Activated T-helper 9 cell treated with anti-CD3 and anti-CD28 coated beads, Interleukin-2, amount 50 U/mL, for 16 hours (primary cell): Measurements from ENCODE around the gene ATP6V0B.

ENCODE experiments used
- DNase-seq: peaks from one replicate; pipeline ENCODE4 v3.0.0-alpha.2; 2020; ENCODE audit warnings: low read depth

ATP6V0B gene

DNA sequence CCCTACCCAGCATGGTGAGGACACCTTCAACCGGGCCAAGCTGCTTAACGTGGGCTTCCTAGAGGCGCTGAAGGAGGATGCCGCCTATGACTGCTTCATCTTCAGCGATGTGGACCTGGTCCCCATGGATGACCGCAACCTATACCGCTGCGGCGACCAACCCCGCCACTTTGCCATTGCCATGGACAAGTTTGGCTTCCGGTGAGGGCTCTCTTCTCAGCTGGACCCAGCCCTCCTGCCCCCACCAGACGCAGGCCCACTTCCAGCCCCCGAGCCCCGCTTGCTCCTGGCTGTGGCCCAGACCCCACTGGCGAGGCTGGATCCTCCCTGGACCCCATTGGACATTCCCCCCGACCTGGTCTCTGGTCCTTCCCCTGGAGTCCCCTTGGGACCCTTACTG, 10.1 kb downstream of the ATP6V0B start:
- no peak for DNase-seq

DNA sequence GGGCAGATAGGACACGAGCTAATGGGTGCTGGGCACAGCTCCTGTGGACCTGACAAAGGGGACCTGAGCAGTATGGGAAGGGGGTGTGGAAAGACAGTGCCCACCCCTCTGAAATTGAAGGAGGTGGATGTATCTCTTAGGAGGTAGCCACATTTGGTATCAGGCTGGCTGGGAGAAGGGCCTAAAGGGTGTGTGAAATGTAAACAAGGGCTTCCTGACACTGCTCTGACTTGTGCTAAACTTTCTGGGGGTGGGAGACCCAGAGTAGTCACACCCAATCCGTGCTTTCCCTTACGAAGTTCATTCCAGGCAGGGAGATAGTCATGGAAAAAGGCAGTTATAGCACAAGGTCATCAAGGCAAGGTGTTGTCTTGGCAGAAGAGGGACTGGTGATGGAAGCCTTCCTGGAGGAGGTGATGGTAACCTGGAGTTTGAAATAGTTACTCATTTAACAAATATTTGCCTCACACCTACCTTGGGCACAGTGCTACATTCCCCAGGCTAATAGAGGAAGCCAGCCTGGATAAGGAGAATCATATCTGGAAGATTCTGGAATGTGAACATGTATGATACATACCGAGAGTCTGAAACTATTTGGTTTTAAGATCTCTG, 11.3 kb downstream of the ATP6V0B start:
- DNase-seq = no peak

DNA sequence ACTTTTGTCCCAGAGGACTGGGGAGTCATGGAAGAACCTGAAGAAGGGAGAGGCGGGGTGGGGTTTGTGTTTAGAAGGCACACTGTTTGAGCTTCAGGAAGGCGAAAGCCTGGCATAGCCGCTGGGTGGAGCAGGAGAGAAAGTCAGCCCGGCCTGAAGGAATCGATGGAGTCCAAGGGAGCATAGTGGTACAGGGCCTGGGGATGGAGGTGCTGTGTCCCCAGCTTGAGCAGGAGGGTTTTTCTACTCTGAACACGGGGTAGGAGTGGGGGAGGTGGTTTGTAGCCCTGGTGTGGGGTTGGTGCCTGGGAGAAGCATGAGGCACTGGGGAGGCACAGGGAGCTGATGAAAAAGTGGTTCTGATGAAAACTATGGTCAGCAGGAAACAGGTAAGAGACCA, 12.0 kb downstream of the ATP6V0B start:
- DNase-seq = no peak

DNA sequence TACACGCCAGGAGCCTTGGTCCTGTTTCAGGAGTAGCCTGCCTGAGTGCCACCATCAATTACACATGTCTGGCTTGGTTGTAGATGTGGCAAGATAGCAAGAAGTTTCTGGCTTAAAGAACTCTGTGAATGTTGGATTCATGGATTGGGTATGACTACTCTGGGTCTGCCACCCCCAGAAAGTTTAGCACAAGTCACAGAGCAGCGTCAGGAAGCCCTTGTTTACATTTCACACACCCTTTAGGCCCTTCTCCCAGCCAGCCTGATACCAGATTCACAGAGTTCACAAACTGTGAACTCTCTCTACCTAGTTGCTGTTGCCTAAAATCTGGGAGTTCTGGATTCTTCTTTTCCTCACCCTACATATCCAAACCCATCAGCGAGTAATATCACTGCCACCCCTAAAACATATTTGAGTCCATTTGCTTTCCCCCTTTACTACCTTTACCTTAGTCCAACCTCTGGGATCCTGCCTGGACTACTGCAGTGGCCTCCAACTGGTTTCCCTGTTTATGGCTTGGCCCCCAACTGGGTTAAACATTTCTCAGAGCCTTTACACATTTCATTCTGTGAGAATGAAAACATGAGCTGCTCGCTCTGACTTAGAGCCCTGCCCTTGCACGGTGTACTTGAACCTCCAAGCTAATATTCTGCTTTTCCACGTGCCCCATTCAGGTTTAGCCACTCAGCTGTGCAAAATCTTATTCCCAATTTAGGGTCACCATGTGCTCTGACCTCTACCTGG, 12.6 kb downstream of the ATP6V0B start:
- DNase-seq = no peak

DNA sequence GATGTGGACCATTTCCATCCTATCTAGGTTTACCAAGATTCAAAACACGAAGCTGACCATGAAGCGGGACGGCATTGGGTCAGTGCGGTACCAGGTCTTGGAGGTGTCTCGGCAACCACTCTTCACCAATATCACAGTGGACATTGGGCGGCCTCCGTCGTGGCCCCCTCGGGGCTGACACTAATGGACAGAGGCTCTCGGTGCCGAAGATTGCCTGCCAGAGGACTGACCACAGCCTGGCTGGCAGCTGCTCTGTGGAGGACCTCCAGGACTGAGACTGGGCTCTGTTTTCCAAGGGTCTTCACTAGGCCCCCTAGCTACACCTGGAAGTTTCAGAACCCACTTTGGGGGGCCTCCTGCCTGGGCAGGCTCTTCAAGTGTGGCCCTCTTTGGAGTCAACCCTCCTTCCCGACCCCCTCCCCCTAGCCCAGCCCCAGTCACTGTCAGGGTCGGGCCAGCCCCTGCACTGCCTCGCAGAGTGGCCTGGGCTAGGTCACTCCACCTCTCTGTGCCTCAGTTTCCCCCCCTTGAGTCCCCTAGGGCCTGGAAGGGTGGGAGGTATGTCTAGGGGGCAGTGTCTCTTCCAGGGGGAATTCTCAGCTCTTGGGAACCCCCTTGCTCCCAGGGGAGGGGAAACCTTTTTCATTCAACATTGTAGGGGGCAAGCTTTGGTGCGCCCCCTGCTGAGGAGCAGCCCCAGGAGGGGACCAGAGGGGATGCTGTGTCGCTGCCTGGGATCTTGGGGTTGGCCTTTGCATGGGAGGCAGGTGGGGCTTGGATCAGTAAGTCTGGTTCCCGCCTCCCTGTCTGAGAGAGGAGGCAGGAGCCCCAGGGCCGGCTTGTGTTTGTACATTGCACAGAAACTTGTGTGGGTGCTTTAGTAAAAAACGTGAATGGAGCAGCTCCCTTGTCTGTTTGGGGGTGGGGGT, 15.8 kb downstream of the ATP6V0B start:
- no peak for DNase-seq

DNA sequence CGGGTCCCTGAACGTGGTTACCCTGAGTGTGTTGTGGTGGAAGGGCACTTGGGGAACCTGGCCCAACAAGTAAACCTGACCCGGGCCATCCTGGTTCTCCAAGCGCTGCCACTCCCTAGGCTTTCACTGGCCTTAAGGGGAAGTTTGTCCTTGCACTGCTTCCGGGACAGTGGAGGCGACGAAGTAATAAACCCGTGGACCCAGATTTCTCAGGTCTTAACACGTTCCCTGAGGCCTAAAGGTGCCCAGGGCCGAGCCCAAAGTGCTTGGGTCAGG, 16.4 kb downstream of the ATP6V0B start:
- DNase-seq = no peak

DNA sequence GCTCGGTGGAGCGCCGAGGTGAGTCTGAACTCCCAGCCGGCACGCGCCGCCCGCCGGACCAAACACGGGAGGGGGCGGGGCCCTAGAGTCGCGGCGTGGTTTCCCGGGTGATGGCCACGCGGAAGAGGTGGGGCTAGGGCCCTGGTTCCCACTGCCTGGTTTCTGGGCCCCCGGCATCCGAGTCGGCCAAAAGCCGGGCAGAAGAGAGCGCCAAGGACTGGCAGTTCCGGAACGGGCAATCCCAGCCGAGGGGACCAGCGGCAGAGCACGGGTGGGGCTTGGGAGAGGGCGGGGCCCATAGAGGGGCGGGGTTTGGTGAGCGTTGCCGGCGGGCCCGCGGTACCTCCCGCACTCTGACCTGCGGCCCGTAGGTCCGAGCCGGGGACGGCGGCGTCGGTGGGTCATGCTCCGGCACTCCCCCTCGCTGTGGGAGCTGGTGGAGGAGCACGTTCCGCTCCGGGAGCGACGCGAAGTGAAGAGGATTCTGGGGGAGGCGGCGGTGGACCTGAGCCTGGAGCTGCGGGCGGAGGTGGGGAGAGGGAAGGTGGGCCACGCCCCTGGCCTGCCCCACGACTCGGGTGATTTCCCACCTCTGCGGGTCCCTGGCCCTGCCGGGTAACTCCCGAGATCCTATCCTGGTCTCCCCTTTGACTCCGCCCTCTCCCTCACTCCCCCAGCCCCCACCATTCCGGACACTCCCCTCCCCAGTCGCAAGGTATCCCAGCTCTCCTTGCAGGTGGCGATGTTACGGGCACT, 16.9 kb downstream of the ATP6V0B start, which contains the start of gene CCDC24:
TSS of gene CCDC24 (plus strand) at position 124 of the 756 bp plus-strand sequence. CDS start at position 404, 280 bp downstream.
- peak; percentile 62 for DNase-seq

DNA sequence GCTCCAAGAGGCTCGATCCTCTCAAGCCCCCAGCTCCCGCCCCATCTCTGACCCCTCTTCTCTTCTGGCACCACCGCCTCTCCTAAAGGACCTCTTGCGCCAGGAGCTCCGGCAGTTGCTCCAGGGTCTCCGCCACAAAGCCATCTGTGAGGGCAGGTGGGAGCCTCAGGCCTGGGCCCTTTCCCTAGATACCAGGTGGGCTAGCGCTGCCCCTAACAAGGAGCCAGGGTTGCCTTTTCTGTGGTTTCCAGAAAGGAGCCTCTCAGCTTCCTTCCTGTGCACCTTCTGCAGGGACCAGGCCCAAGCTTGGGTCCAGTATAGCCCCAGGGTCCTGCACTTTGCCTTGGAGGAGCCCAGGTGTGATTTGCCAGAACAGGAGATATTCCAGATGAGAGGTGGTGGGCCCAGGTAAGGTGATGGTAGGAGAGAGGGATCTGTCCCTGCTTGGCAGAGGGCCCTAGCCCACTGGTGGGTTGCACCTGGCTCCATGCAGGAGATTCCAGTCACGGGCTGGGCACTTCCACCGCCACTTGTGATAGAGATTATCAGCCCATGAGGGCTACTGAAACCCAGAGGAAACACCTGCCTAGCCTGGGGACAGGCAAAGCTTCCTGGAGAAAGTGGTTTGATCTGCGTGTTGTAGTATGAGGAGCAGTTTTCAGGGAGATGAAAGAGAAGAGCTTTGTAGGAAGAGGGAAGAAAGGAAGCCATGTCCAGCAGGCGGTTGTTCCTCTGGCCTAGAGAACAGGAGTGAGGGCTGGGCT, 17.7 kb downstream of the ATP6V0B start:
- DNase-seq = no peak

DNA sequence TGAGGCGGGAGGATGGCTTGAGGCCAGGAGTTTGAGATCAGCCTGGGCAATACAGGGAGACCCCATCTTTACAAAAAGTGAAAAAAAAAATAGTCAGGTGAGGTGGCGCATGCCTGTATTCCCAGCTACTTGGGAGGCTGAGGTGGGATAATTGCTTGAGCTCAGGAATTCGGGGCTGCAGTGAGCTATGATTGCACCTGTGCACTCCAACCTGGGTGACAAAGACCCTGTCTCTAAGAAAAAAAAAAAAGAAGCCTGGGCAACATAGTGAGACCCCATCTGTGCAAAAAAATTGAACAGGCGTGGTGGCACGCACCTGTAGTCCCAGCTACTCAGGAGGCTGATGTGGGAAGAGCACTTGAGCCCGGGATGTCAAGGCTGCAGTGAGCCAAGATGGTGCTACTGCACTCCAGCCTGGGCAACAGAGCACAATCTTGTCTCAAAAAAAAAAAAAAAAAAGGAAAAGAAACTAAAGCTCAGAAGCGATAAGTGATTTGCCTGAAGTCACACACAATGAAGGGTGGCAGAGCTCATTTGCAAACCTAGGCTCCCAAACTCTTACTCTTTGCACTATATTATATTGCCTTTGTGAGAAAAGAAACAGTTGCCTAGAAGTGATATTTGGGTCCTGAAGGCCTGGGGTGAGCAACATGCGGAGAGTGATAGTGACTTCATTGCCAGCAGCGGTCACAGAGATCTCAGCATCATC, 18.6 kb downstream of the ATP6V0B start:
- no peak for DNase-seq

DNA sequence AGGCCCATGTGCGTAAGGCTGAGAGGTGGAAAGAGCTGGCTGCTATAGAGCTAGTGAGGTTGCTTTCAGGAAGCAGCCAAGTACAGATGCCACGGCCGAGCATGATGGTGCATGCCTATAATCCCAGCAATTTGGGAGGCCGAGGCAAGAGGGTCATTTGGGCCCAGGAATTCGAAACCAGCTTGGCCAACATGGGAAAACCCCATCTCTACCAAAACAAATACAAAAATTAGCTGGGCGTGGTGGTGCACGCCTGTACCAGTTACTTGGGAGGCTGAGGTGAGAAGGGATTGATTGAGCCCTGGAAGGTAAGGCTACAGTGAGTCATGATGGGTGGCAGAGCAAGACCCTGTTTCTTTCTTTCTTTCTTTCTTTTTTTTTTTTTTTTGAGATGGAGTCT, 19.3 kb downstream of the ATP6V0B start:
- DNase-seq = no peak

DNA sequence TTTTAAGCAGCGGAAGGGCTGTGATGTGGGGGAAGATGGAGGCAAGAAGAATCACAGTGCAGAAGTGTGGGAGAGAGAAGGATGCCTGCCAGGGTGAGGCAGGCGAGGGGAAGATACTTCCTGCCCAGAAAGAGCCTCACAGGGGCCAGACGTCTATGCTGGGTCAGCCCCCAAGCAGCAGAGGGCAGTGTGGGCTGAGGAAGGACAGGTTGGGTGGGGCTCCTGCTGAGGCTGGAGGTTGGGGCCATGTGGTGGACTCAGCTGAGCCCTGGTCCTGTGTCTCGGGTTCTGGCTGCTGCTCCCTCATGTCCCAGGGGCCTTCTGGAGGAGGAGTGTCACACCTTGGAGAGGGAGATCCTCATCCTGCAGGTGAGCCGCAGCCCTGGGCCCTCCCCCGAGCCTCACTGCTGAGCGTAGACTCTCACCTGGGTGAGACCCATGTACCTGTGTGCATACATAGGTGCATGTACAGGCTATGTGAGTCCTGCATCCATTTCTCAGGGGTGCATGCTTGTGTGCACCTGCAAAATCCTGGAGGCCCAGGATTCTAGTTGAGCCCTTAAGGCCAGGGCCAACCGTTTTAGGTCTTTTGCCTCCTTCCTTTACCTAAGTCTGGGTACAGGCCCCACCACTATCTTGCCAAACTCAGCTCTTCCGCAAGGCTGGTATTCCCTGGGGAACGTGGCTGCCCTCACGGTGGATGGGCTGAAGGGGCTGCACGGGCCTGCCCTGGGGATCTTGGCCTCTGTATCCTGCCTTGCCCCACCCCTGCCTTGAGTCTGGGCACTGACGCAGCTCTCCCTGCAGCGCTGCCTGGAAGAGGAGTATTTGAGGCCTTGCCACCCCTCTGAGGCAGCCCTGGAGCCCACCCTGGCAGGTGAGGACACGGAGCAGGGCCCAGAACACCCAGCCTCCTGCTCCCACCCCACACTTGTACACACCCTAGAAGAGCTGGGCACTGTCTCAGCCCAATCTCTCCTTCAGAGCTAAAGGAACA, 20.3 kb downstream of the ATP6V0B start:
- no peak for DNase-seq

DNA sequence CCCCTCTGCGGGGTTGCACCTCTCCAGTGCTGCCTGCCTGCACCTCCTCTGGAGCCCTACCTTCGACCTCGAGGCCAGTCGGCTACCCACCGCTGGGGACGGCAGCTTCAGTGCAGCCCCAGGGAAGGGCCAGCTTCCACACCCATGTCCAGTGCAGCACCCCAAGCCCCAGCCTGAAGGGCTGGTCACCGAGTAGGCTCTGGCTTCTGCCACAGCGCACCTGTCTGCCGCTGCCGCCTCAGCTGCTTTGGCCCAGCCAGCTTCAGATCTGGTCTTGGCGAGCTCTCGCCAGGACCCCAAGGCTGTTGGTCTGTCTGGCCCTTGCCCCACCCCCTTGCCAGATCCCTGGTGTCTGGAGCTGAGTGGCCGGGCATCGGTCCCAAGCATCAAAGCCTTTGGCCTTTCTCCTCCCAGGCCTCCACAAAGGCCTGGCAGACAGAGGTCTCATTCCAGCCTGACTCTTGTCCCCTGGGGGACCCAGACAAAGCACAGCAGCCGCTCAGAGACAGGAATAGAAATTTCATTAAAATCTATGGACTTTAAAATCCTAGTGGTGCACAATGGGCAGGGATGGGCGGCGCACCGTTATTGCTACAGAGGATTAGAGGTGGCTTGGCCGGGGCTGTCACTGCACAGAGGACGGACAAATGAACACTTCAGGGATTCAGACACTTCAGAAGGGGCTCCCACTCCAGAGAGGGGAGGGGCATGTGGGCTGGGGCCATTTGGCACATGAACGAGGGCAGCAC, 21.4 kb downstream of the ATP6V0B start:
- no peak for DNase-seq

DNA sequence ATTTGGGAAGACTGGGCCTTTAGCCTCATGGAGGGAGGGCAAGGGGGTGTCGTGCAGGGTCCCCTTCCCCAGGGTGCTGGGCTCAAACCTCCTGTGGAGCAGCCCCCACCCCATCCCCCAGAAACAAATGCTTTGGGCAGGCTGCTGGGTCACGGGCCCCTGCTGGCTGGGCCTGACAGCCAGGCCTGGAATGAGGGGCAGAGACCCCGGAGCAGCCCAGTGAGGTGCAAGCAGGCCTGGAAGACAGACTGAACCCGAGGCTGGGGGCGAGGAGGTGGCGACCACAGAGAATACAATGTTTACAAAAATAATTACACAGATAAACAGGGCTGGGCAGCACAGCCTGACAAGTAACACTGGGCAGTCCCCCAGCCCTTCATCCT, 22.0 kb downstream of the ATP6V0B start:
- no peak for DNase-seq

DNA sequence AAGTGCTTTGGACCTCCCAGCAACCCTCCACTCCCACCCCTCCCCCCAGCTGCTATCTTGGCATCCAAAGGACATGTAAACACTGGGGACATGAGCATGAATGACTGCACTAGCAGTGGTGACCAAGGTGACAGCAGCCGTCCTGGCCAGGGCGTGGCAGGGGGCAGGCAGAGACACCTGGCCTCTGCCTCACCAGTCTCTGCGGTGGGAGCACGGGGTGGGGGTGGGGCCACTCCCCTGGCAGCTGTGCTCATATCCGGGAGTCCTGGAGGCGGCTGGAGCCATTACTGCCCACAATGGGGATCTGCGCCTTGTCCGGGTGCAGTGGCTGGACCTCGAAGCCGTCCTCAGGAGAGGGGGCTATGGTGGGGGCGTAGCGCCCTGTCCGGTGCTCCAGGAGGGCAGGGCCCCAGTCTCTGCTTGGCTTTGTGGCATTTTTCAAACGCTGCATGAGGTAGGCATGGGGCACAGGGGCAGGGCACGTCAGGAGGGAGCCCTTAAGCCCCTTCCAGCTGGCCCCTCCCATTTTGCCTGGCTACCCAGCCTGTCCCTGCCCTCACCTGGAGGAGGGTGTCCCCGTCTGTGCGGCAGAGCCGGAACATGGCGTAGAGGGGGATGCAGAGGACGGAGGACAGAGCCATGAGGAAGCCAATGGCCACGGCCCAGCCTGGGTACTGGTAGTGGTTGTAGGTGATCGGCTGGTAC, 22.7 kb downstream of the ATP6V0B start:
- no peak for DNase-seq

DNA sequence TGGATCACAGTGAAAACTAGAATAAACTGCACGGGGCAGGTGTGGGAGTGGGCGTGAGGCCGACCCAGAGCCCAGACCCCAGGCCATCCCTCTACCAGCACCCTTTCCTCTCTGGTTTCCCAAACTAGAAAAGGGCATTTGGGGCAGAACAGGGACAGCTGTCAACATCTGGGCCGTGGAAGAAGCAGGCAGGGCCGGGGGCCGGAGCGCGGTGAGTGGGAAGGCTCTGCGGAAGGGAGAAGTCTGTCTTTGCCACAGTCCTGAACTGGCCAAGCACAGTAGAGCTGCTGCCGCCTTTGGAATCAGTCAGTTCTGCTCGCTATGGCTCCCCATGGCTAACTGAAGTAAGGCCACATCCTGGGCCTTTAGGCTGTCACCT, 23.2 kb downstream of the ATP6V0B start:
- DNase-seq = no peak

DNA sequence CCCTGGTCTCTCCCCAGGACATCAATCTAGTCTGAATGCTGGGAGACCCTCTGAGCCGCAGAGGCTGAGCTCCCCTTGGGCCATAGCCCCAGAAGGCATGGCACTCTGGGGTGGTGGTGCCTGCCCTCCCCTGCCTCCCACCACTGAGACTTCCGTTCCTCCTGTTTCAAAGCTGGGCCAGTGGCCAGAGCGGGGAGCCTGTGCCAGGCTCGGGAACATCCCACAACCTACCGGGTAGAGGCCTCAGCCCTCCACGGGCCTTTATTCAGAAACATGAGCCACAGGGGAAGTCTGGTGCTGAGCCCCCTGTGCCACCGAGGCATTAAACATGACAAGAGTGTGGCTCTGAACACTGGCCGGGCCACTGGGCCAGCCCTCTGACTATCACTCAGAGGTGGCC, 24.7 kb downstream of the ATP6V0B start:
- DNase-seq = no peak

DNA sequence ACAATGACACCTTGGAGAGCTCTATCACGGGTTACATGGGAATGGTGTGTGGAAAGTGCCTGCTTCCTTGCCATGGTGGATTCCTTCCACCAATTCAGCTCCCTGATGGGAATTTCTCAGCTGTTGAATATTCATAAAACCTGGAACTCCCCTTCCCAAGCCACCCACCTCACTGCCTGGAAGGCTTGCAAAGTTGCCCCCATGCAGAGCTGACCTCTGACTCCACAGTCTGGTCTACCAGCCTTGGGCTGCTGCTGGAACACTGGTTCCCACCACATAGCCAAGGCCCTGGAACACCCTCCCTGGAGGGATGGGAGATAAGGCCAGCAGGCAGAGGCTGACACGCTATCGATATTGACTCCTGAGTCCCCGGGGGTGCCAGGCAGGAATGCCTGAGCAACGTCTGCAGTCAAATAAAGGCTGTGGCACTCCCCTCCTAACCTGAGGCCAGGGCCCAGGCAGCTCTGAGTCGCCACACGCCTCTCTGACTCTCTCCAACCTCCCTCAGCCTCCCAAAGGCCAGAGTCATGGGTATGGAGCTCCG, 25.4 kb downstream of the ATP6V0B start:
- no peak for DNase-seq

DNA sequence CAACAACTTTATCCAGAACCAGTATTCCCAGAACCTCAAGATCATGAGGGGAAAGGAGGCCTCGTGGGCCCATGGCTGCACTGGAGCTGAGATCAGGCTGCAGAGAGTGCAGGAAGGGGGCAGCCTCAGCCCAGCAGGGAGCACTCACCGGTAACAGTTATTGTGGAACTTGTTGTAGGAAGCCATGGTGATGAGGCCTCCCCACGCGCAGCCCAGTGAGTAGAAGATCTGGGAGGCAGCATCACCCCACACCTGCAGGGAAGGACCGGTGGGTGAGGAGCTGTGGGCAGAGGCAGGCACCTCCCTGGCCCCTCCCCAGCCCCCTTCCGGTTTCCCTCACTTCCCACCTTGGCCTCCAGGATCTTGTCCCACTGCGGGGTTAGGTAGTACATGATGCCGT, 27.4 kb downstream of the ATP6V0B start:
- DNase-seq = no peak
